GM12878 (cell line): ENCODE data around the gene XPO6. TPM values are rescaled to one million over a fixed set of nuclear protein-coding genes. Genes with fewer than 3 reads are reported as not detected.

Source experiments
- ATF2 ChIP-seq: IDR thresholded peaks from 2 replicates; pipeline ENCODE4 v1.6.1; 2012; ENCODE audit warnings: low read length, inconsistent platforms
- BRCA1 ChIP-seq: IDR thresholded peaks from 2 replicates; pipeline ENCODE4 v1.6.1; 2011; ENCODE audit warnings: low read depth, low read length, improper control_type of control experiment
- FOXK2 ChIP-seq: fragments of 450-650 bp; IDR thresholded peaks from 2 replicates; pipeline ENCODE4 v1.6.1; 2017; ENCODE audit warnings: mild to moderate bottlenecking, moderate library complexity
- polyA plus RNA-seq, 11 experiments: library from polyadenylated mRNA; depleted of rRNA in 4 of 11; unstranded in 6 of 11; stranded (reverse) in 5 of 11; fragments of >200 nt; fragmentation: Nextera tagmentation in 4 of 11; fragmentation: Illumina TruSeq in 1 of 11; extraction: Ambion mirVana in 4 of 11; extraction: Trizol in 1 of 11; gene quantifications; 1 replicate in 1 of 11; 2 replicates in 10 of 11; pipeline versions ENCODE4 v1.2.1 to v1.2.3, GENCODE V29; 2011 to 2016; ENCODE audit warnings: inconsistent platforms in 2 of 11, missing spikeins in 2 of 11, low read depth in 1 of 11
- total RNA-seq, 4 experiments: library from RNA; depleted of rRNA in 3 of 4; stranded (reverse); fragments of >200 nt in 3 of 4; fragmentation: Illumina TruSeq in 1 of 4; extraction: Trizol in 1 of 4; gene quantifications; 2 replicates each; pipeline versions ENCODE4 v1.2.1 to v1.2.3, GENCODE V29; 2013 to 2021
- TF ChIP-seq, protein P1 (sequence below): fragments of 450-650 bp; formaldehyde crosslinking; IDR thresholded peaks from 2 replicates; pipeline ENCODE4 v1.4.0; 2022; ENCODE audit warnings: mild to moderate bottlenecking, moderate library complexity
- TF ChIP-seq, protein P2 (sequence below): IDR thresholded peaks from 2 replicates; pipeline ENCODE4 v1.6.1; 2012; ENCODE audit warnings: mild to moderate bottlenecking, low read depth, low read length

XPO6 gene
- total and polyA plus RNA-seq, 10 of the 15 experiments (the other 5 are each of a cell fraction or from before 2014, with no cell fraction given), result 9.9 to 246 (median 110) TPM

DNA sequence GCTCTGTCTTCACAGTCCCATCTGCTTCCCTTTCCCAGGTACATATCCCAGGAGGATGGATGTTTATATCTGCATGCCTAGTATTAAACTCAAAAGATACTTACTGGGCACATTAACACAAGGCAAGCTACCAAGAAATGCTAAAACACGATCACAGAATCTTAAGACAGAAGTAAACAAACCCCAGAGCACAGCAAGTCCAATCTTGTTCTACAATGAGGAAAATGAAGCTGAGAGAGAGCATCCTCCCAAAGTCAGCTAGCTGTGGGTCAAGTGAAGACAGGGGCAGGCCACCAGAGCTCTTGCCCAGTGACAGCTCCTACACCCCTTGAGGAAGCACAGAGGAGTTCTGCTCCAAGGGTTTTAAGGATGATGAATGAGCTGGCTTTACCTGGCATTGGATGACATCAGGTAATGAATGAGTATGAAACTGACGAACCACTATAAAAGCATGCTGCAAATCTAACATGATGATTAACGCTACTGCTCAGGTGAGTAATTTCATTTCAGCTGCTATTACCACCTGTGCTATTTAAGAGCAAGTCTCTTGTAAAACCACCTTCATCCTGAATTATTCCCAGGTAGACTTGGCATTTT, 20.3 kb downstream of the XPO6 start (continued):
- TF ChIP-seq ATF2 (no peak), FOXK2 (no peak), BRCA1 (no peak)
- TF ChIP-seq, protein P1, sequence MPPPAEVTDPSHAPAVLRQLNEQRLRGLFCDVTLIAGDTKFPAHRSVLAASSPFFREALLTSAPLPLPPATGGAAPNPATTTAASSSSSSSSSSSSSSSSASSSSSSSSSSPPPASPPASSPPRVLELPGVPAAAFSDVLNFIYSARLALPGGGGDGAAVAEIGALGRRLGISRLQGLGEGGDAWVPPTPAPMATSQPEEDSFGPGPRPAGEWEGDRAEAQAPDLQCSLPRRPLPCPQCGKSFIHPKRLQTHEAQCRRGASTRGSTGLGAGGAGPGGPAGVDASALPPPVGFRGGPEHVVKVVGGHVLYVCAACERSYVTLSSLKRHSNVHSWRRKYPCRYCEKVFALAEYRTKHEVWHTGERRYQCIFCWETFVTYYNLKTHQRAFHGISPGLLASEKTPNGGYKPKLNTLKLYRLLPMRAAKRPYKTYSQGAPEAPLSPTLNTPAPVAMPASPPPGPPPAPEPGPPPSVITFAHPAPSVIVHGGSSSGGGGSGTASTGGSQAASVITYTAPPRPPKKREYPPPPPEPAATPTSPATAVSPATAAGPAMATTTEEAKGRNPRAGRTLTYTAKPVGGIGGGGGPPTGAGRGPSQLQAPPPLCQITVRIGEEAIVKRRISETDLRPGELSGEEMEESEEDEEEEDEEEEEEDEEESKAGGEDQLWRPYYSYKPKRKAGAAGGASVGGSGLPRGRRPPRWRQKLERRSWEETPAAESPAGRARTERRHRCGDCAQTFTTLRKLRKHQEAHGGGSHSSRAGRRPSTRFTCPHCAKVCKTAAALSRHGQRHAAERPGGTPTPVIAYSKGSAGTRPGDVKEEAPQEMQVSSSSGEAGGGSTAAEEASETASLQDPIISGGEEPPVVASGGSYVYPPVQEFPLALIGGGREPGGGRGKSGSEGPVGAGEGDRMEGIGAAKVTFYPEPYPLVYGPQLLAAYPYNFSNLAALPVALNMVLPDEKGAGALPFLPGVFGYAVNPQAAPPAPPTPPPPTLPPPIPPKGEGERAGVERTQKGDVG (CRISPR knock-in tag), result no peak
- TF ChIP-seq, protein P2, sequence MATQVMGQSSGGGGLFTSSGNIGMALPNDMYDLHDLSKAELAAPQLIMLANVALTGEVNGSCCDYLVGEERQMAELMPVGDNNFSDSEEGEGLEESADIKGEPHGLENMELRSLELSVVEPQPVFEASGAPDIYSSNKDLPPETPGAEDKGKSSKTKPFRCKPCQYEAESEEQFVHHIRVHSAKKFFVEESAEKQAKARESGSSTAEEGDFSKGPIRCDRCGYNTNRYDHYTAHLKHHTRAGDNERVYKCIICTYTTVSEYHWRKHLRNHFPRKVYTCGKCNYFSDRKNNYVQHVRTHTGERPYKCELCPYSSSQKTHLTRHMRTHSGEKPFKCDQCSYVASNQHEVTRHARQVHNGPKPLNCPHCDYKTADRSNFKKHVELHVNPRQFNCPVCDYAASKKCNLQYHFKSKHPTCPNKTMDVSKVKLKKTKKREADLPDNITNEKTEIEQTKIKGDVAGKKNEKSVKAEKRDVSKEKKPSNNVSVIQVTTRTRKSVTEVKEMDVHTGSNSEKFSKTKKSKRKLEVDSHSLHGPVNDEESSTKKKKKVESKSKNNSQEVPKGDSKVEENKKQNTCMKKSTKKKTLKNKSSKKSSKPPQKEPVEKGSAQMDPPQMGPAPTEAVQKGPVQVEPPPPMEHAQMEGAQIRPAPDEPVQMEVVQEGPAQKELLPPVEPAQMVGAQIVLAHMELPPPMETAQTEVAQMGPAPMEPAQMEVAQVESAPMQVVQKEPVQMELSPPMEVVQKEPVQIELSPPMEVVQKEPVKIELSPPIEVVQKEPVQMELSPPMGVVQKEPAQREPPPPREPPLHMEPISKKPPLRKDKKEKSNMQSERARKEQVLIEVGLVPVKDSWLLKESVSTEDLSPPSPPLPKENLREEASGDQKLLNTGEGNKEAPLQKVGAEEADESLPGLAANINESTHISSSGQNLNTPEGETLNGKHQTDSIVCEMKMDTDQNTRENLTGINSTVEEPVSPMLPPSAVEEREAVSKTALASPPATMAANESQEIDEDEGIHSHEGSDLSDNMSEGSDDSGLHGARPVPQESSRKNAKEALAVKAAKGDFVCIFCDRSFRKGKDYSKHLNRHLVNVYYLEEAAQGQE, result no peak
